ENCODE measurements around the gene CHD6. TPM values are rescaled to one million over a fixed set of nuclear protein-coding genes. Genes with fewer than 3 reads are reported as not detected.

Gene CHD6
- total RNA-seq, 1 experiment from 2014 or later: 51.1 TPM

DNA sequence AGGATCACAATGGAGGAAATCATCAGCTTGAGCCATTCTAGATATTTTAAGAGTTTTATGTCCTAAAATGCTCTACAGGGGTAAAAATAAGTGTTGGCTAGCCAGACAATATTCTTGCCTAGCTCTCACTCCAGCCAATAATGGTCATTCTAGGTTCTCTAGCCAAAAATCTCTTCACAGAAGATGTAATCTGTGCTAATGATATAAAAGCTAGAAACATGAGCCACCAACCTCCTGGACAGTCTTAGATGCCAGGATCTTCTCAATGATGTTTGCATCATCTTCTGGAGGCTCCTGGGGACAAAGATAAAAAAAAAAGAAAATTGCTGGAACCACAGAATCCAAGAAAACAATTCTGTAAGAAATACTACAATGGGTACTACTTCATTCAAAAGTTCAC, 119.1 kb downstream of the CHD6 start:
- Histone ChIP-seq H3F3A (ENCODE audit: insufficient read depth, low read depth) (no peaks in the 10 kb centered on the region), H3K4me1 (replicated peaks; ENCODE audit: insufficient read depth) (no peaks in the 10 kb centered on the region), H4K20me1 (ENCODE audit: insufficient read depth) (peaks cover 11% of the 10 kb centered on the region; the same call in 1 of the 2 replicates), H3K36me3 (ENCODE audit: low read depth) (0 out of 2 replicates have a peak, but pooled peaks cover 4% of the 10 kb centered on the region), H3K4me3 (no peak overlapping the region), H3K79me2 (ENCODE audit: low read depth) (no peaks in the 10 kb centered on the region), H3K9me2 (ENCODE audit: insufficient read depth) (no peaks in the 10 kb centered on the region; the same call in 1 of the 2 replicates), H3K27ac (no peak overlapping the region), H3K4me2 (no peak overlapping the region), H3K27me3 (ENCODE audit: insufficient read depth, low read depth) (no peaks in the 10 kb centered on the region), H2AFZ (no peak overlapping the region), H3K9me3 (ENCODE audit: insufficient read depth, low read depth) (no peaks in the 10 kb centered on the region)
- TF ChIP-seq, protein P1, sequence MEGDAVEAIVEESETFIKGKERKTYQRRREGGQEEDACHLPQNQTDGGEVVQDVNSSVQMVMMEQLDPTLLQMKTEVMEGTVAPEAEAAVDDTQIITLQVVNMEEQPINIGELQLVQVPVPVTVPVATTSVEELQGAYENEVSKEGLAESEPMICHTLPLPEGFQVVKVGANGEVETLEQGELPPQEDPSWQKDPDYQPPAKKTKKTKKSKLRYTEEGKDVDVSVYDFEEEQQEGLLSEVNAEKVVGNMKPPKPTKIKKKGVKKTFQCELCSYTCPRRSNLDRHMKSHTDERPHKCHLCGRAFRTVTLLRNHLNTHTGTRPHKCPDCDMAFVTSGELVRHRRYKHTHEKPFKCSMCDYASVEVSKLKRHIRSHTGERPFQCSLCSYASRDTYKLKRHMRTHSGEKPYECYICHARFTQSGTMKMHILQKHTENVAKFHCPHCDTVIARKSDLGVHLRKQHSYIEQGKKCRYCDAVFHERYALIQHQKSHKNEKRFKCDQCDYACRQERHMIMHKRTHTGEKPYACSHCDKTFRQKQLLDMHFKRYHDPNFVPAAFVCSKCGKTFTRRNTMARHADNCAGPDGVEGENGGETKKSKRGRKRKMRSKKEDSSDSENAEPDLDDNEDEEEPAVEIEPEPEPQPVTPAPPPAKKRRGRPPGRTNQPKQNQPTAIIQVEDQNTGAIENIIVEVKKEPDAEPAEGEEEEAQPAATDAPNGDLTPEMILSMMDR (conservative IDR thresholded peaks at IDR 0.05): no peak
- no peak for TF ChIP-seq EZH2 (IDR thresholded peaks at IDR 0.05; ENCODE audit: low read depth)
- ChIA-PET CTCF (no interaction called here), POLR2A (ENCODE audit: unreplicated experiment) (interaction anchor here (0.7 kb wide), 1 partner anchor 117 kb away, joined by 6 read pairs; no protein-coding TSS in a partner anchor)
- intact Hi-C loops (cut with micrococcal nuclease; ENCODE audit: unreplicated experiment): no loop called here
- no peak for DNase-seq
- no TSS peak for BruUV-seq (replicated peaks)

DNA sequence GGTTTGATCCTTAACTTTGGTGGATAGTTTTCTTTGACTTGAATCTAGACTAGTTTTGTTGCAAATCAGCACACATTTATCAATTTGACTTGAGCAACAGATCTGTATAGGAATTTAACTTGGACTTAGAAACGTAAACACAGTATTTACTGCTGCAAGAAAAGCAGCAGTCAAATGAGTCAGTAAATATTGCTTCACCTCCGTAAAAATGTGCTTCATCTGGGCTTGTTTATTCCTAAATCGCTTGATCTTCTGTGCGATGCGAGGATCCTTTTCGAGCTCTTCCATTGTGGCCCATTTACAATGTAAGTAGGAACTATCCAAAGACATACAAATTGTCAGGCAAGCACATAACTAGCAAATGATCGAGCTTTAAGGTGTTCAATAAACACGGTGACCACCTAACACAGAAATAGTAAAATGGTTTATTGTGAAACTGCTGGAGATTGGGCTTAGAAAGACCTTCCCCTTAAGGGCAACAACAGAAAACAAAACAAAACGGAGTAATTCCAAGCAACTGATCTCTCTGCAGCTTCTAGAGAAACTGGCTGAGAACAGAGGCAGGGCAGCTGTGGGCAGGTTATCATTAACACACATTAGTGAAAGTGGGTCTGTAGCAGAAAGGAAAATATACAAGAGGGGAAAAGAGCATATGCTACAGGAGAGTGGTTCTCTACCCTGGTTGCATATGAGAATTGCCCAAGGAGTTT, 120.8 kb downstream of the CHD6 start:
- H3K4me2 ChIP-seq: no peak overlapping the region
- TF ChIP-seq EZH2 (IDR thresholded peaks at IDR 0.05; ENCODE audit: low read depth): no peak
- TF ChIP-seq, protein P1 (conservative IDR thresholded peaks at IDR 0.05): no peak
- no peaks in the 10 kb centered on the region; the same call in 1 of the 2 replicates for H3K9me2 ChIP-seq (ENCODE audit: insufficient read depth)
- 0 out of 2 replicates have a peak, but pooled peaks cover 4% of the 10 kb centered on the region for H3K36me3 ChIP-seq (ENCODE audit: low read depth)
- no peak overlapping the region for H3K4me3 ChIP-seq
- no peaks in the 10 kb centered on the region for H3K27me3 ChIP-seq (ENCODE audit: insufficient read depth, low read depth)
- no peaks in the 10 kb centered on the region for H3K79me2 ChIP-seq (ENCODE audit: low read depth)
- intact Hi-C loops (cut with micrococcal nuclease; ENCODE audit: unreplicated experiment): no loop called here
- POLR2A ChIA-PET (ENCODE audit: unreplicated experiment): no interaction called here
- H3F3A ChIP-seq (ENCODE audit: insufficient read depth, low read depth): no peaks in the 10 kb centered on the region
- no peaks in the 10 kb centered on the region for H3K4me1 ChIP-seq (replicated peaks; ENCODE audit: insufficient read depth)
- no peak overlapping the region for H3K27ac ChIP-seq
- BruUV-seq (replicated peaks): no TSS peak
- CTCF ChIA-PET: no interaction called here
- DNase-seq: no peak
- H3K9me3 ChIP-seq (ENCODE audit: insufficient read depth, low read depth): no peaks in the 10 kb centered on the region
- H2AFZ ChIP-seq: no peak overlapping the region
- peaks cover 4% of the 10 kb centered on the region for H4K20me1 ChIP-seq (ENCODE audit: insufficient read depth)

DNA sequence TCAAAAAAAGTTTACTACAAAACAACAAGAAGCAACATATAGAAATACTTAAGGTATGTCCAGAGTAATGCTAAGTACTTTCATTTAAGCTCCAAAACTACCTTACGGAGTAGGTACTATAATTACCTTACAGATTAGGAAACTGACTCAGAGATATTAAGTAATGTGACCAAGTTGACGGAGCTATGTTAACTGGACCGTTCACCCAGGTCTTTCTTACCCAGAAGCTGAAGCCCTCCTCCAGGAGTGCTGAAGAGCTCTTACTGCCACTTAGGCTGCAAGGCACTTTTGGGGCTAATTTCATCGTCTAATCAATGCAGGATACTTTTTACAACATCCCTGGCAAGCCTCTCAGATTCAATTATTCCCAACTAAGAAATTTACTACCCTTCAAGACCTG, 123.7 kb downstream of the CHD6 start:
- Histone ChIP-seq H3K4me3 (no peak overlapping the region), H3K9me3 (ENCODE audit: insufficient read depth, low read depth) (no peaks in the 10 kb centered on the region), H3K27me3 (ENCODE audit: insufficient read depth, low read depth) (no peaks in the 10 kb centered on the region), H3K9me2 (ENCODE audit: insufficient read depth) (no peaks in the 10 kb centered on the region; the same call in 1 of the 2 replicates), H3K36me3 (ENCODE audit: low read depth) (peaks cover 13% of the 10 kb centered on the region; the same call in 1 of the 2 replicates), H4K20me1 (ENCODE audit: insufficient read depth) (no peaks in the 10 kb centered on the region; the same call in 1 of the 2 replicates), H3K27ac (no peak overlapping the region), H3K79me2 (ENCODE audit: low read depth) (no peaks in the 10 kb centered on the region), H3F3A (ENCODE audit: insufficient read depth, low read depth) (no peaks in the 10 kb centered on the region), H2AFZ (no peak overlapping the region), H3K4me1 (replicated peaks; ENCODE audit: insufficient read depth) (no peaks in the 10 kb centered on the region), H3K4me2 (no peak overlapping the region)
- TF ChIP-seq, protein P1 (conservative IDR thresholded peaks at IDR 0.05): no peak
- TF ChIP-seq EZH2 (IDR thresholded peaks at IDR 0.05; ENCODE audit: low read depth): no peak
- BruUV-seq (replicated peaks): no TSS peak
- ChIA-PET POLR2A (ENCODE audit: unreplicated experiment) (interaction anchor here (0.7 kb wide), 1 partner anchor 124 kb away, joined by 7 read pairs; the partner anchor contains the start of gene CHD6), CTCF (no interaction called here)
- intact Hi-C loops (cut with micrococcal nuclease; ENCODE audit: unreplicated experiment): no loop called here
- no peak for DNase-seq

Data from PC-9 (cell line).